Heart left ventricle (tissue), 16 donors: ENCODE data around the gene DSCAML1. TPM values are rescaled to one million over a fixed set of nuclear protein-coding genes. Genes with fewer than 3 reads are reported as not detected.

Experiments used
- ATAC-seq, 4 donors: fragments of 200-7000 bp; cut with Tn5 transposase; one replicate each; pipeline ENCODE4 v1.9.1; 2020 to 2022; ENCODE audit warnings: moderate library complexity in 4 of 4, mild to moderate bottlenecking in 3 of 4, moderate number of reproducible peaks in 1 of 4
- DNase-seq, 5 donors: peaks; one replicate each; pipeline ENCODE4 v3.0.0-alpha.2; 2020
- H3K27ac ChIP-seq, 12 donors: fragments of 200-600 bp; sonication (generic) in 4 of 12; one replicate each; pipeline versions ENCODE4 v1.5.0 to v1.8.0; 2016 to 2022; ENCODE audit warnings: mild to moderate bottlenecking in 2 of 12
- H3K27me3 ChIP-seq, 9 donors: fragments of 200-600 bp; sonication (generic) in 2 of 9; one replicate each; pipeline versions ENCODE4 v1.5.1 to v1.8.0; 2016 to 2022; ENCODE audit warnings: mild to moderate bottlenecking in 3 of 9
- H3K36me3 ChIP-seq, 9 donors: fragments of 200-600 bp; sonication (generic) in 2 of 9; one replicate each; pipeline versions ENCODE4 v1.5.0 to v1.8.0; 2018 to 2022; ENCODE audit warnings: mild to moderate bottlenecking in 2 of 9
- H3K4me1 ChIP-seq, 12 donors: fragments of 200-600 bp; sonication (generic) in 4 of 12; one replicate each; pipeline versions ENCODE4 v1.5.0 to v1.8.0; 2016 to 2022; ENCODE audit warnings: mild to moderate bottlenecking in 3 of 12
- H3K4me3 ChIP-seq, 12 donors: fragments of 200-600 bp; sonication (generic) in 4 of 12; one replicate each; pipeline versions ENCODE4 v1.5.0 to v1.8.0; 2017 to 2022; ENCODE audit warnings: mild to moderate bottlenecking in 9 of 12, moderate library complexity in 4 of 12
- H3K9me3 ChIP-seq, 12 donors: fragments of 200-600 bp; sonication (generic) in 4 of 12; one replicate each; pipeline versions ENCODE4 v1.5.0 to v1.8.0; 2016 to 2022; ENCODE audit warnings: mild to moderate bottlenecking in 1 of 12
- POLR2A ChIP-seq, 2 donors: fragments of 450-650 bp; IDR thresholded peaks; one replicate each; pipeline ENCODE4 v1.6.1; 2017; ENCODE audit warnings: antibody characterized with exemption in 2 of 2, mild to moderate bottlenecking in 2 of 2, moderate library complexity in 2 of 2
- WGBS, 4 donors: extraction: QIAGEN DNeasy Blood & Tissue Kit in 2 of 4; methylation state at CpG; one replicate each; pipeline versions ENCODE4 v1.1.5 to v1.1.7; 2013 to 2018; 5-methylcytosine and 5-hydroxymethylcytosine counted together
- intact Hi-C, 10 donors: fragments of 100-400 bp; cut with DNase I; formaldehyde crosslinking; loops; one replicate each; pipeline versions ENCODE4 v1.11.1 to v1.14.2; 2022
- polyA plus RNA-seq, 2 donors: library from polyadenylated mRNA; stranded (reverse); fragments of 200-250 nt; gene quantifications; one replicate each; pipeline ENCODE4 v1.2.3, GENCODE V29; 2013
- total RNA-seq, 9 donors: library from RNA; depleted of rRNA in 2 of 9; stranded (reverse); fragments of >200 nt in 2 of 9; fragmentation: NEBNext Ultra II Directional in 3 of 9; extraction: Animal tissue kit (Norgen Biotek cat#: 25700) in 3 of 9; gene quantifications; one replicate each; pipeline versions ENCODE4 v1.1.0 to v1.2.4, GENCODE V29; 2016 to 2023
- TF ChIP-seq, protein P1 (sequence below), 12 donors: fragments of 200-600 bp; sonication (generic) in 4 of 12; IDR thresholded peaks; one replicate each; pipeline versions ENCODE4 v1.5.0 to v1.8.0; 2018 to 2022; ENCODE audit warnings: antibody characterized with exemption in 12 of 12, mild to moderate bottlenecking in 5 of 12
- donor health status: ischemic (EF 13 %, LVEDD 7.1; RV severe dilation, severe dysfunction).
- donor health status: healthy with polysubstance abuse.
- donor health status: DM: no; HTN: yes; CAD: no.
- donor health status: DM: no; HTN: no; CAD: no.
- donor health status: ischemic (EF 25% LVEDD 6.9; RV normal size, moderate dysfunction).
- donor health status: ischemic (EF 25% LVEDD 5.7; RV mildly dilated, moderate dysfunction).
- donor health status: healthy.
- donor health status: DM: yes; HTN: yes; CAD: no.
- donor health status: ischemic (EF 35%, LVEDD 5.7; RV mildly dilated, moderate dysfunction).
- donor health status: nonischemic (EF 11% LVEDD 7.7; RV severe dilation, severe dysfunction).
- donor health status: DM: yes; HTN: yes; CAD: no.
- donor health status: PGD.
- donor health status: ischemic (EF 29% LVEDD 5.4; RV normal size, mild dysfunction).
- donor health status: nonischemic (EF 23%, LVEDD 6.1; RV moderate dilation, normal function).

DSCAML1 gene
- total and polyA plus RNA-seq, 11 donors: 0.05 to 1.7 (median 0.76) TPM

DNA sequence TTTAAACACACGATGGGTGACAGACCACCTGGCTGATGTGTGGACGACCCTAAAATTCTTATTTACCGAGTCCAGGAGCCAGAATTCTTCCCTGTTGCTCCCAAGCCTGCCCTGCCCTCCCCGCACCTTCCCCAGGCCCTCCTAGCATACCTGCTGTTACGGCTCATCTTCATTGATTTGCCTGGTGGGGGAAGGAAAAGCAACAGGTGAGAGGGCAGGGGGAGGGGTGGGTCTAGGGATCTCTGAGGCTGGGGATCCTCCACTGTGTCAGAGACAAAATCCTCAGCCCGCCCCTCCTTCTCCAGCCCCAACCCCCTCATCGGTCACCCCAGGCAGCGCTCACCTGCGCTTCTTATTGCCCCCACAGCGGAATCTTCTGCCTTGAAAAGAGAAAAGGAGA, 23.5 kb upstream of the DSCAML1 start:
- no peak for ATAC-seq
- no peaks in the 10 kb centered on the region for H3K9me3 ChIP-seq
- TF ChIP-seq, protein P1, sequence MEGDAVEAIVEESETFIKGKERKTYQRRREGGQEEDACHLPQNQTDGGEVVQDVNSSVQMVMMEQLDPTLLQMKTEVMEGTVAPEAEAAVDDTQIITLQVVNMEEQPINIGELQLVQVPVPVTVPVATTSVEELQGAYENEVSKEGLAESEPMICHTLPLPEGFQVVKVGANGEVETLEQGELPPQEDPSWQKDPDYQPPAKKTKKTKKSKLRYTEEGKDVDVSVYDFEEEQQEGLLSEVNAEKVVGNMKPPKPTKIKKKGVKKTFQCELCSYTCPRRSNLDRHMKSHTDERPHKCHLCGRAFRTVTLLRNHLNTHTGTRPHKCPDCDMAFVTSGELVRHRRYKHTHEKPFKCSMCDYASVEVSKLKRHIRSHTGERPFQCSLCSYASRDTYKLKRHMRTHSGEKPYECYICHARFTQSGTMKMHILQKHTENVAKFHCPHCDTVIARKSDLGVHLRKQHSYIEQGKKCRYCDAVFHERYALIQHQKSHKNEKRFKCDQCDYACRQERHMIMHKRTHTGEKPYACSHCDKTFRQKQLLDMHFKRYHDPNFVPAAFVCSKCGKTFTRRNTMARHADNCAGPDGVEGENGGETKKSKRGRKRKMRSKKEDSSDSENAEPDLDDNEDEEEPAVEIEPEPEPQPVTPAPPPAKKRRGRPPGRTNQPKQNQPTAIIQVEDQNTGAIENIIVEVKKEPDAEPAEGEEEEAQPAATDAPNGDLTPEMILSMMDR (IDR thresholded peaks at IDR 0.05): no peak
- WGBS, 4 donors: 93 to 96% (median 96%) methylated on average over 10 of the region's 10 CpGs
- peak in 2 of 5 donors; percentile 8 to 29 for DNase-seq
- no peaks in the 10 kb centered on the region for H3K36me3 ChIP-seq
- peaks cover 0 to 77% (median 45%) of the 10 kb centered on the region in 12 donors for H3K4me1 ChIP-seq
- intact Hi-C loops: loop anchor here in 3 of 10 donors (2.0 to 5.0 kb wide), 3 partner anchors 126 to 232 kb away; no protein-coding TSS in a partner anchor
- no peak overlapping the region for H3K27ac ChIP-seq
- no peak overlapping the region for H3K4me3 ChIP-seq
- H3K27me3 ChIP-seq: no peaks in the 10 kb centered on the region

- peak in 3 of 5 donors; percentile 21 to 60 (median 28) for DNase-seq
- H3K9me3 ChIP-seq: no peaks in the 10 kb centered on the region
- no peaks in the 10 kb centered on the region for H3K27me3 ChIP-seq
- no peak overlapping the region for H3K27ac ChIP-seq
- TF ChIP-seq, protein P1 (IDR thresholded peaks at IDR 0.05): no peak
- no peak for TF ChIP-seq POLR2A (IDR thresholded peaks at IDR 0.05)
- no peak for ATAC-seq
- WGBS, 4 donors: 89 to 94% (median 90%) methylated on average over 11 of the region's 11 CpGs
- H3K4me1 ChIP-seq: peaks cover 0 to 77% (median 45%) of the 10 kb centered on the region in 12 donors
- H3K36me3 ChIP-seq: no peaks in the 10 kb centered on the region
- intact Hi-C loops: loop anchor here in 3 of 10 donors (2.0 to 5.0 kb wide), 3 partner anchors 127 to 232 kb away; no protein-coding TSS in a partner anchor
- no peak overlapping the region for H3K4me3 ChIP-seq
Measured at GRCh38 chr11:117820071-117820470, 23.1 kb upstream of the DSCAML1 start.

DNA sequence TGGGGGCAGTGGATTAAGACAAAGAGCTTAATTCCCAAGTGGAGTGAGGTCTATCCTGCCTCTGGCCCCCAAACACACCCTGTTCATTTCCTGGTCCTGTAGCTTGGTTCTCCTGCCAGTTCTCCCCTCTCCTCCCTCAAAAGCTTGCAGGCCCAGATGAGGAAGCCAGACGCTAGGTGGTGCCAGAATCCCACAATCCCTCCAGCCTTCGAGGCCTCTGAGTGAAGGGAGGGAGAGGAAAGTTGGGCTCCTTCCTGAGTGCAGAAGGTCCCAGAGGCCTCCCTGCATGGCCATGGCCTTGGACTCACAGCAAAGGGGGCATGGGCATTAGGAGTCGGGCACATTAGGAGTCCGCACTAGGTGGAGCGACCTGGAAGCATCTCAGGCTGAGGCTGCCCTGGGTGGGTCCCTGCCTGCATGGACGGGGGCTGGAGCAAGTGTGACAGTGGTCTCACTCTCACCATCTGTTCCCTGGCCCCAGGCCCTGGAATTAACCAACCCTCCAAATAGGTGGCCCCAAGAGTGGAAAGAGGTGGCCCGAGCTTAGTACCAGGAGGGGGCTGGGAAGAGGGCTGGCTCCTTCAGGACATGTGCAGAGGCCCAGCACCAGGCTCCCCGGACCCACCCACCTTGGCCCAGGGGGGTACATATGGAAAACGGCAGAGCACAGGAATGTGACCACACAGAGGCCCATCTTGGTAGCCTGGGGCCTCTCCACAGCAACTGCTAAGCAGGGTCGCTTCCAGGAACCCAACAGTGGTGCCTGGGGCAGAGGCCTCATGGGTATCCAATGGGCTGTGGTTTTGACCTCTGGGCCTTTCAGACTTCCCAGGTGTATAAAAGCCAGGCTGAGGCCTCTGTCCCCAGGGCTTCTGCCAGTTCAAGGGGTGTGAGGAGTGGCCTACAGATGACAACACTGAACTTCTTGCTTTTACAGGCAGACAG, 22.4 kb upstream of the DSCAML1 start:
- Histone ChIP-seq H3K36me3 (no peaks in the 10 kb centered on the region), H3K9me3 (no peaks in the 10 kb centered on the region), H3K27me3 (no peaks in the 10 kb centered on the region), H3K4me1 (peaks cover 0 to 77% (median 44%) of the 10 kb centered on the region in 12 donors), H3K4me3 (no peak overlapping the region), H3K27ac (peak overlapping the region in 1 of 12 donors; percentile 64)
- ATAC-seq: peak; percentile 12 to 55 (median 29)
- TF ChIP-seq, protein P1 (IDR thresholded peaks at IDR 0.05): peak; percentile 18 to 65 (median 52)
- no peak for TF ChIP-seq POLR2A (IDR thresholded peaks at IDR 0.05)
- intact Hi-C loops: loop anchor here in 9 of 10 donors (2.0 to 5.0 kb wide), 7 partner anchors 127 to 392 kb away; no protein-coding TSS in a partner anchor
- WGBS, 4 donors: 54 to 68% (median 67%) methylated on average over 6 to 10 of the region's 10 CpGs
- peak; percentile 67 to 80 (median 72) for DNase-seq
